ENCODE measurements around the gene GH2. TPM values are rescaled to one million over a fixed set of nuclear protein-coding genes. Genes with fewer than 3 reads are reported as not detected.

GH2 gene
- total RNA-seq, 1 donor from 2014 or later, result not detected

GRCh38 chr17:63838631-63839171 lies 43.0 kb downstream of the GH2 start:
- H3K27ac Mint-ChIP-seq, result peak overlapping the region; percentile 29
- peaks cover 41% of the 10 kb centered on the region for H3K4me1 Mint-ChIP-seq (ENCODE audit: low read depth)
- intact Hi-C loops (cut with micrococcal nuclease), result no loop called here
- H3K4me3 Mint-ChIP-seq, result peak overlapping the region; percentile 45
- peaks cover 34% of the 10 kb centered on the region for H3K36me3 Mint-ChIP-seq (ENCODE audit: low read depth)
- H3K9me3 Mint-ChIP-seq, result no peaks in the 10 kb centered on the region
- DNase-seq (ENCODE audit: low spot score), result no peak
- H3K27me3 Mint-ChIP-seq (ENCODE audit: insufficient read depth), result no peaks in the 10 kb centered on the region

- DNase-seq (ENCODE audit: low spot score), result no peak
- Mint-ChIP-seq H3K27ac (peak overlapping the region; percentile 40), H3K4me1 (ENCODE audit: low read depth) (peaks cover 39% of the 10 kb centered on the region), H3K27me3 (ENCODE audit: insufficient read depth) (no peaks in the 10 kb centered on the region), H3K36me3 (ENCODE audit: low read depth) (peaks cover 41% of the 10 kb centered on the region), H3K9me3 (no peaks in the 10 kb centered on the region), H3K4me3 (no peak overlapping the region)
- intact Hi-C loops (cut with micrococcal nuclease), result no loop called here
These were observed 43.7 kb downstream of the GH2 start for GRCh38 chr17:63837962-63838600.

GRCh38 chr17:63837480-63837879 lies 44.3 kb downstream of the GH2 start:
- H3K27me3 Mint-ChIP-seq (ENCODE audit: insufficient read depth), result no peaks in the 10 kb centered on the region
- no peaks in the 10 kb centered on the region for H3K9me3 Mint-ChIP-seq
- peaks cover 39% of the 10 kb centered on the region for H3K4me1 Mint-ChIP-seq (ENCODE audit: low read depth)
- DNase-seq (ENCODE audit: low spot score), result no peak
- no peak overlapping the region for H3K27ac Mint-ChIP-seq
- H3K4me3 Mint-ChIP-seq, result no peak overlapping the region
- H3K36me3 Mint-ChIP-seq (ENCODE audit: low read depth), result peaks cover 42% of the 10 kb centered on the region
- intact Hi-C loops (cut with micrococcal nuclease), result no loop called here

GRCh38 chr17:63836811-63837210 lies 44.9 kb downstream of the GH2 start:
- peaks cover 39% of the 10 kb centered on the region for H3K4me1 Mint-ChIP-seq (ENCODE audit: low read depth)
- H3K9me3 Mint-ChIP-seq, result no peaks in the 10 kb centered on the region
- no peak overlapping the region for H3K27ac Mint-ChIP-seq
- no peaks in the 10 kb centered on the region for H3K27me3 Mint-ChIP-seq (ENCODE audit: insufficient read depth)
- no peak for DNase-seq (ENCODE audit: low spot score)
- no peak overlapping the region for H3K4me3 Mint-ChIP-seq
- intact Hi-C loops (cut with micrococcal nuclease), result no loop called here
- H3K36me3 Mint-ChIP-seq (ENCODE audit: low read depth), result peaks cover 47% of the 10 kb centered on the region

GRCh38 chr17:63835167-63835720 lies 46.5 kb downstream of the GH2 start:
- Mint-ChIP-seq H3K9me3 (no peaks in the 10 kb centered on the region), H3K27me3 (ENCODE audit: insufficient read depth) (no peaks in the 10 kb centered on the region), H3K36me3 (ENCODE audit: low read depth) (peaks cover 52% of the 10 kb centered on the region), H3K4me3 (no peak overlapping the region), H3K27ac (peak overlapping the region; percentile 44), H3K4me1 (ENCODE audit: low read depth) (peaks cover 36% of the 10 kb centered on the region)
- intact Hi-C loops (cut with micrococcal nuclease), result loop anchor here (1.0 kb wide), 1 partner anchor 8 kb away; the partner anchor contains the start of genes FTSJ3 and PSMC5
- DNase-seq (ENCODE audit: low spot score), result no peak

- Mint-ChIP-seq H3K27ac (peak overlapping the region; percentile 81), H3K9me3 (no peaks in the 10 kb centered on the region), H3K4me1 (ENCODE audit: low read depth) (peaks cover 40% of the 10 kb centered on the region), H3K27me3 (ENCODE audit: insufficient read depth) (no peaks in the 10 kb centered on the region), H3K4me3 (no peak overlapping the region), H3K36me3 (ENCODE audit: low read depth) (peaks cover 58% of the 10 kb centered on the region)
- DNase-seq (ENCODE audit: low spot score), result peak; percentile 54
- intact Hi-C loops (cut with micrococcal nuclease), result loop anchor here (1.0 kb wide), 1 partner anchor 7 kb away; the partner anchor contains the start of genes FTSJ3 and PSMC5
These were observed 47.1 kb downstream of the GH2 start for GRCh38 chr17:63834431-63835166.

- intact Hi-C loops (cut with micrococcal nuclease), result no loop called here
- Mint-ChIP-seq H3K36me3 (ENCODE audit: low read depth) (peaks cover 65% of the 10 kb centered on the region), H3K27ac (no peak overlapping the region), H3K27me3 (ENCODE audit: insufficient read depth) (no peaks in the 10 kb centered on the region), H3K4me1 (ENCODE audit: low read depth) (peaks cover 41% of the 10 kb centered on the region), H3K4me3 (no peak overlapping the region), H3K9me3 (no peaks in the 10 kb centered on the region)
- DNase-seq (ENCODE audit: low spot score), result no peak
These were observed 47.9 kb downstream of the GH2 start for GRCh38 chr17:63833741-63834373.

- no peaks in the 10 kb centered on the region for H3K27me3 Mint-ChIP-seq (ENCODE audit: insufficient read depth)
- no peak for DNase-seq (ENCODE audit: low spot score)
- H3K9me3 Mint-ChIP-seq, result no peaks in the 10 kb centered on the region
- peaks cover 67% of the 10 kb centered on the region for H3K36me3 Mint-ChIP-seq (ENCODE audit: low read depth)
- H3K27ac Mint-ChIP-seq, result no peak overlapping the region
- H3K4me3 Mint-ChIP-seq, result no peak overlapping the region
- peaks cover 48% of the 10 kb centered on the region for H3K4me1 Mint-ChIP-seq (ENCODE audit: low read depth)
- intact Hi-C loops (cut with micrococcal nuclease), result no loop called here
These were observed 48.6 kb downstream of the GH2 start for GRCh38 chr17:63833026-63833740.

GRCh38 chr17:63832455-63832854 lies 49.3 kb downstream of the GH2 start:
- no peak for DNase-seq (ENCODE audit: low spot score)
- H3K4me1 Mint-ChIP-seq (ENCODE audit: low read depth), result peaks cover 53% of the 10 kb centered on the region
- H3K36me3 Mint-ChIP-seq (ENCODE audit: low read depth), result peaks cover 70% of the 10 kb centered on the region
- no peaks in the 10 kb centered on the region for H3K9me3 Mint-ChIP-seq
- no peaks in the 10 kb centered on the region for H3K27me3 Mint-ChIP-seq (ENCODE audit: insufficient read depth)
- no peak overlapping the region for H3K27ac Mint-ChIP-seq
- intact Hi-C loops (cut with micrococcal nuclease), result no loop called here
- no peak overlapping the region for H3K4me3 Mint-ChIP-seq

GRCh38 chr17:63832014-63832413 lies 49.7 kb downstream of the GH2 start:
- H3K36me3 Mint-ChIP-seq (ENCODE audit: low read depth), result peaks cover 68% of the 10 kb centered on the region
- H3K27me3 Mint-ChIP-seq (ENCODE audit: insufficient read depth), result no peaks in the 10 kb centered on the region
- DNase-seq (ENCODE audit: low spot score), result no peak
- H3K4me1 Mint-ChIP-seq (ENCODE audit: low read depth), result peaks cover 53% of the 10 kb centered on the region
- H3K4me3 Mint-ChIP-seq, result no peak overlapping the region
- no peaks in the 10 kb centered on the region for H3K9me3 Mint-ChIP-seq
- H3K27ac Mint-ChIP-seq, result no peak overlapping the region
- intact Hi-C loops (cut with micrococcal nuclease), result no loop called here

GRCh38 chr17:63831505-63831904 lies 50.2 kb downstream of the GH2 start:
- no peak for DNase-seq (ENCODE audit: low spot score)
- Mint-ChIP-seq H3K4me1 (ENCODE audit: low read depth) (peaks cover 53% of the 10 kb centered on the region), H3K27ac (peak overlapping the region; percentile 40), H3K36me3 (ENCODE audit: low read depth) (peaks cover 67% of the 10 kb centered on the region), H3K9me3 (no peaks in the 10 kb centered on the region), H3K4me3 (no peak overlapping the region), H3K27me3 (ENCODE audit: insufficient read depth) (no peaks in the 10 kb centered on the region)
- intact Hi-C loops (cut with micrococcal nuclease), result no loop called here

- no peak for DNase-seq (ENCODE audit: low spot score)
- H3K4me3 Mint-ChIP-seq, result no peak overlapping the region
- intact Hi-C loops (cut with micrococcal nuclease), result no loop called here
- no peaks in the 10 kb centered on the region for H3K27me3 Mint-ChIP-seq (ENCODE audit: insufficient read depth)
- peak overlapping the region; percentile 29 for H3K27ac Mint-ChIP-seq
- H3K9me3 Mint-ChIP-seq, result no peaks in the 10 kb centered on the region
- H3K4me1 Mint-ChIP-seq (ENCODE audit: low read depth), result peaks cover 53% of the 10 kb centered on the region
- peaks cover 71% of the 10 kb centered on the region for H3K36me3 Mint-ChIP-seq (ENCODE audit: low read depth)
These were observed 50.7 kb downstream of the GH2 start for GRCh38 chr17:63830904-63831491.
